Measurements from ENCODE around the gene PSMA3.

The PSMA3 gene

DNA sequence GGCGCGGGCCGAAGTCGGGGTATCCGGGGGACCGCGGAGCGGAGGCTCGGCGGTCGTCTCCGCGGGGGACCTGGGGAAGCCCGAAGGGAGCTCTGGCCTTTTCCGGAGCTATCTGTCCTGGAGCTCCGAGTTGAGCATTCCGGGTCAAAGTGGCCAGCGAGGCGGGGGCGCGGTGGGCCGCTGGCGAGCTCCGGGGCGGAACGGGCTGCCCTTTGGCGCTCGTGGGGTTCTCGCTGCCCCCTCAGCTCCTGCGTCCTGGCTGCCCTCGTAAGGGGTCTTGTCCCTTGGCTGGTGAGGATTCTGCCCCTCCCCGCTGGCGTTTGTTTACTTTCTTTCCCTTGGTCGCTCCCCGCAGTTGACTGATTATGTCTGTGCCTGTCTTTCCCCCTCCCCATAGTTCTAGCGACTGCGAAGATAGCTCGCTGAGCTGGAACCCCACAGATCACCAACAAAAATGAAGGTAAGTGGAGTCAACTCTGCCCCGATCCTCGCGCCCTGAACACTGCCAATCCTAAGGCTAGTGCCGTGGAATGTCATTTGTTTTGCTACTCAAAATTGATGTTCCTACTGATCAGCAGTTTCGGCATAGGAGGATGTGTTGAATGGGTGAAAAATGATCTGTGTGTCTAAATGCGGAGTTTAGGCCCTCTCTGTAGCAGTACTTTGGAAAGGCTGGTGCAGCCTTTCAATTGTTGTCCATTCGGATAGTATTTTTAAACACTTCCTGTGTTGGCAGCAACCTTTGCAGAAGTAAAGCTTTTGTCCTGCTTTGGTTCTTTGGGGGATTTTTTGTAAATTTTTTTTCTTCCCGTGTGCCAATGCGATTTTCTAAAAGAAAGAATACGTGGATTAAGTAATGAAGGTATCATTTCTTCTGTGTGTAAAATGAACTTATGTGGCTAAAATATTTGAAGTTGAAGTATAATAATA is 55.0 kb downstream of the PSMA3 start:
- DNase-seq: no peak

DNA sequence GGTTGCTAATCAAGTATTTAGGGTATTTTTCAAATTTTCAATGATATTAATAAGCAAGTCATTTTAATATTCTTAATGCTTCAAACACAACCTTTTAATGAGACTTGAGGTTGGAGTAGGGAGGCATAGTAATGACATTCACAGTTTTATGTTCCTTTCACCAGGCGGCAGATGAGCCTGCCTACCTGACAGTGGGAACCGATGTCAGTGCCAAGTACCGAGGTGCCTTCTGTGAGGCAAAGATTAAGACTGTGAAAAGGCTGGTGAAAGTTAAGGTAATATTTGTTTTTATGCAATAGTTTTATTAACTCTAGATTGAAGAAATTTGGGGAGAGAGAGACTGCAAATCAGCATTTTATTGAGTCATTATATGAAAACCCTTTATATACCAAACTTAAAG is 56.8 kb downstream of the PSMA3 start:
- no peak for DNase-seq

DNA sequence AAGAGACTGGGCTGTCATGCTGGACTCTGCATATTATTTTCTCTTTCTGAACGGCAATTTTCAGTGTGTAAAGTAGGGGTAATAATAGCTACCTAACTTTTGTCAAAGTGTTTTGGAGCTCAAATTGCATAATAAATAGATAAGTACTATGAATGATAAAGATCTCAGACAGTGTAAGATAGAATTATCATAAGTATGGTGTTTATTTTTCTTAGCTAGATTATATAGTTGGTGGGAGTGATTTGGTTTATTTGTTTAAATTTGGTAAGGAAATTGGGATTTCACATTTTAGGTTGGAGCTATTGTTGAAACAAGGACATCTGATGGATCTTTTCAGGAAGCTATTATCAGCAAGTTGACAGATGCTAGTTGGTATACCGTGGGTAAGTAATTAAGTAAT is 61.1 kb downstream of the PSMA3 start:
- no peak for DNase-seq

DNA sequence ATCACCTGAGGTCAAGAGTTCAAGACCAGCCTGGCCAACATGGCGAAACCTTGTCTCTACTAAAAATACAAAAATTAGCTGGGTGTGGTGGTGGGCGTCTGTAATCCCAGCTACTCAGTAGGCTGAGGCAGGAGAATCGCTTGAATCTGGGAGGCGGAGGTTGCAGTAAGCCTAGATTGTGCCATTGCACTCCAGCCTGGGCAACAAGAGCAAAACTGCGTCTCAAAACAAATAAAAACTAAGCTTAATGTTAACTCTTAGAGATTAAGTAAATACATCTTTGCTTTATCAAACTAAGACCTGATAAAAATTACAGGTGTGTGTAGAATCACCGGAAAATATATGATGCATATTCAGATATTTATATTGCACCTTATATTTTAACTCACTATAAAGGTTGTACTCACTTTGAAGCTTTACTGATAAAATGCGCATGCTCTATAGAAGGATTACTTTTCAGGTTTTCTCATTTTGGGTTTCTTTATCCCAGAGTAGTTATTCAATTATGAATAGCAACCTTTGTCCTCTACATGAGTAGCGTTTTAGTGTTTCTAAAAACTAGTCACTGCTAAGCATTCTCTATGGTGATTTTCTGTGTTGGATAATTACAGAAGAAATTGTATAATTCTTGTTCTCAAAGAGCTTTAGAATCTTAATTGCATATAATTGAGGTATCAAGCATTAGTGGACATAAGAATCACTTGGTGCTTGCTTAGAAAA is 63.1 kb downstream of the PSMA3 start:
- no peak for DNase-seq

DNA sequence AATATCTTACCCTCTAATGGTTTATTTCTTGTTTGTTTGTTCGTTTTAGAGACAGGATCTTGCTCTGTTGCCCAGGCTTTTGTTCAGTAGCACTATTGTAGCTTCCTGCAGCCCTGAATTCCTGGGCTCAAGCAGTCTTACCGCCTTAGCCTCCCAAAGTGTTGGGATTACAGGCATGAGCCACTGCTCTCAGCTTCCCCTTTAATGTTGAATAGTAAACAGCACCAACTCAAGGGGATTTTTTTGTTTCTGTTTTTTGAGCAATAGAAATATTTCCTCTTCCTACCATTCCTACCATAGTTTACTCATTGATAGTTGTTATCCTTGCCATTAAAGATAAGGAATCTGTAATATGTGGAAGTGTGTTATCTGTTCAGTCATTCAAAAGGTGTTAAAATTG is 64.4 kb downstream of the PSMA3 start:
- DNase-seq: no peak

DNA sequence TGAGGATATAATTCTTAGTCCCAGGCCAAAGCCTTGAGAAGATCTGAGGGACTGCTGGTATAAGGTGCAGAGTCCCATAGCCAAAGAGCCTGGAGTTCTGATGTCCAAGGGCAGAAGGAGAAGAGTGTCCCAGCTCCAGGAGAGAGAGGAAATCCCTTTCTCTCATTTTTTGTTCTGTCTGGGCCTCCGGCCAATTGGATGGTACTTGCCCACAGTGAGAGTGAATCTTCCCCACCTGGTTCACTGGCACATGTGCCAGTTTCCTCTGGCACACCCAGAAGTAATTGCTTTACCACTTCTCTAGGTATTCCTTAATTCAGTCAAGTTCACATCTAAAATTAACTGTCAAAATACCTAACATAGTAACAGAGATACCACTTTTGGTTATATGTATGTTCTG is 69.1 kb downstream of the PSMA3 start:
- DNase-seq: no peak

DNA sequence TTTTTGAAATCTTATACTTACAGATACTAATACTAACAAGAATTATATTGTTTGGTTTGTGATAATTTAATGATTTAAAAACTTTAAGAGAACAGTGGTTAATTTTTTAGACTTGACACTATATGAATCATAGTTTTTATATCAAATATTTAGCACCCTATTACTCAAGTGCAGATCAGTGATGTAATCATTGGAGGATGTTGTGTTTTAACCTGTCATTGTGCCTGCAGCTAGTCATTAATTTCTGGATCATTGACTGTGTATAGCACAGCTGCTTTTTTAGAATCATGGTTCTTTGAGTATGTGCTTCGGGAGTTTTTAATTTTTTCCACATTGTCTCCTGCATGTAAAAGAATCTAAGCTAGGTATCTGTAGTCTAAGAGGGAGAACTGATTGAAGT is 71.0 kb downstream of the PSMA3 start:
- DNase-seq: no peak

All from activated CD4-positive, CD25-positive, alpha-beta regulatory T cell treated with anti-CD3 and anti-CD28 coated beads, Interleukin-2, amount 50 U/mL, for 72 hours (primary cell).